HepG2 (cell line): Measurements from ENCODE around the gene TRAPPC5.

Experiments
- BRD4 ChIP-seq: sonication (generic); formaldehyde crosslinking; IDR thresholded peaks from 2 replicates; pipeline ENCODE4 v1.4.0; 2020; ENCODE audit warnings: missing genetic modification reagents
- CTCF ChIP-seq: sonication (generic); formaldehyde crosslinking; IDR thresholded peaks from 2 replicates; pipeline ENCODE4 v1.5.0; 2020; ENCODE audit warnings: mild to moderate bottlenecking, missing genetic modification reagents, moderate library complexity
- GABPB1 ChIP-seq: IDR thresholded peaks from 2 replicates; pipeline ENCODE4 v1.6.1; 2016; ENCODE audit warnings: mild to moderate bottlenecking, missing genetic modification reagents, moderate library complexity, missing compliant biosample characterization
- JUND ChIP-seq: sonication (generic); formaldehyde crosslinking; IDR thresholded peaks from 2 replicates; pipeline ENCODE4 v1.8.0; 2022; ENCODE audit warnings: mild to moderate bottlenecking, missing genetic modification reagents
- NCOA1 ChIP-seq: sonication (generic); formaldehyde crosslinking; IDR thresholded peaks from 2 replicates; pipeline ENCODE4 v1.9.0; 2021; ENCODE audit warnings: missing genetic modification reagents
- POLR2A ChIP-seq, 2 experiments: IDR thresholded peaks; 2 replicates each; pipeline ENCODE4 v1.6.1; 2011; ENCODE audit warnings: low read depth in 2 of 2, low read length in 2 of 2, mild to moderate bottlenecking in 1 of 2, moderate library complexity in 1 of 2; ENCODE audit not compliant: insufficient read depth in 1 of 2
- POLR2AphosphoS2 ChIP-seq: IDR thresholded peaks from 2 replicates; pipeline ENCODE4 v1.6.1; 2011; ENCODE audit warnings: low read depth, low read length, improper control_type of control experiment
- RARG ChIP-seq: sonication (generic); formaldehyde crosslinking; IDR thresholded peaks from 2 replicates; pipeline ENCODE4 v1.4.0; 2020; ENCODE audit warnings: low read depth, mild to moderate bottlenecking, missing genetic modification reagents
- ZNF142 ChIP-seq: sonication (generic); formaldehyde crosslinking; IDR thresholded peaks from 2 replicates; pipeline ENCODE4 v1.4.0; 2020; ENCODE audit warnings: missing genetic modification reagents

GRCh38 chr19:7663706-7664105 lies 16.9 kb upstream of the TRAPPC5 start:
- TF ChIP-seq JUND (no peak), NCOA1 (no peak), CTCF (CRISPR knock-in tag) (no peak), GABPB1 (no peak), RARG (CRISPR knock-in tag) (no peak), ZNF142 (no peak), POLR2AphosphoS2 (no peak), BRD4 (no peak), POLR2A (IDR thresholded peaks at IDR 0.05; ENCODE audit: insufficient read depth in 1 of 2, low read depth in 2 of 2, low read length in 2 of 2) (no peak)
